Fibroblast of villous mesenchyme (primary cell): ENCODE results near the gene HMOX1. TPM values are rescaled to one million over a fixed set of nuclear protein-coding genes. Genes with fewer than 3 reads are reported as not detected.
"Not testable (repeated sequence)": the region's sequence is repeated elsewhere in the genome, so short reads cannot be mapped to it uniquely, and the experiment has no call there.

Experiments
- DNase-seq: peaks from one replicate; pipeline ENCODE4 v3.0.0-alpha.2; 2010; ENCODE audit warnings: low read depth
- H3K4me3 ChIP-seq: 2 replicates; pipeline ENCODE4 v1.5.1; 2011; ENCODE audit warnings: low read depth, mild to moderate bottlenecking, low read length
- CTCF ChIP-seq: IDR thresholded peaks from 2 replicates; pipeline ENCODE4 v1.5.1; 2012; ENCODE audit warnings: low read depth, mild to moderate bottlenecking, low read length; ENCODE audit not compliant: insufficient read depth
- total RNA-seq: library from RNA; depleted of rRNA; stranded (reverse); fragments of >200 nt; gene quantifications from 2 replicates; pipeline ENCODE4 v1.2.3, GENCODE V29; 2012

The HMOX1 gene
- total RNA-seq, 1 donor: 24.2 TPM

- no peak for TF ChIP-seq CTCF
- no peak for DNase-seq
- no peak overlapping the region for H3K4me3 ChIP-seq
Observed at GRCh38 chr22:35361001-35361558, 19.8 kb upstream of the HMOX1 start.

- no peak for TF ChIP-seq CTCF
- no peak overlapping the region for H3K4me3 ChIP-seq
- no peak for DNase-seq
Observed at GRCh38 chr22:35363566-35364086, 17.3 kb upstream of the HMOX1 start.

GRCh38 chr22:35364230-35364629, 16.7 kb upstream of the HMOX1 start:
- H3K4me3 ChIP-seq: not testable (repeated sequence)
- peak; percentile 78 for DNase-seq

GRCh38 chr22:35367331-35367886, 13.5 kb upstream of the HMOX1 start:
- DNase-seq: no peak

GRCh38 chr22:35368386-35368785, 12.5 kb upstream of the HMOX1 start:
- no peak overlapping the region for H3K4me3 ChIP-seq
- no peak for TF ChIP-seq CTCF
- DNase-seq: no peak

More at GRCh38 chr22:35367331-35367886, 13.5 kb upstream of the HMOX1 start:
- TF ChIP-seq CTCF: no peak
- H3K4me3 ChIP-seq: no peak overlapping the region

- DNase-seq: no peak
- H3K4me3 ChIP-seq: no peak overlapping the region
- no peak for TF ChIP-seq CTCF
Observed at GRCh38 chr22:35369996-35370395, 10.9 kb upstream of the HMOX1 start.

GRCh38 chr22:35373781-35374180, 7.1 kb upstream of the HMOX1 start:
- H3K4me3 ChIP-seq: no peak overlapping the region
- no peak for TF ChIP-seq CTCF
- DNase-seq: no peak
